GM19395 (cell line): ENCODE measurements around the gene KITLG.
A peak's percentile ranks its signal among the peaks of the same experiment; 100 is the strongest.
"Not testable (repeated sequence)": the region's sequence is repeated elsewhere in the genome, so short reads cannot be mapped to it uniquely, and the experiment has no call there.

Experiments used
- ATAC-seq: cut with Tn5 transposase; IDR thresholded peaks from one replicate; pipeline ENCODE4 v1.9.1; 2021; ENCODE audit warnings: mild to moderate bottlenecking, moderate library complexity; ENCODE audit not compliant: unreplicated experiment

Gene KITLG

DNA sequence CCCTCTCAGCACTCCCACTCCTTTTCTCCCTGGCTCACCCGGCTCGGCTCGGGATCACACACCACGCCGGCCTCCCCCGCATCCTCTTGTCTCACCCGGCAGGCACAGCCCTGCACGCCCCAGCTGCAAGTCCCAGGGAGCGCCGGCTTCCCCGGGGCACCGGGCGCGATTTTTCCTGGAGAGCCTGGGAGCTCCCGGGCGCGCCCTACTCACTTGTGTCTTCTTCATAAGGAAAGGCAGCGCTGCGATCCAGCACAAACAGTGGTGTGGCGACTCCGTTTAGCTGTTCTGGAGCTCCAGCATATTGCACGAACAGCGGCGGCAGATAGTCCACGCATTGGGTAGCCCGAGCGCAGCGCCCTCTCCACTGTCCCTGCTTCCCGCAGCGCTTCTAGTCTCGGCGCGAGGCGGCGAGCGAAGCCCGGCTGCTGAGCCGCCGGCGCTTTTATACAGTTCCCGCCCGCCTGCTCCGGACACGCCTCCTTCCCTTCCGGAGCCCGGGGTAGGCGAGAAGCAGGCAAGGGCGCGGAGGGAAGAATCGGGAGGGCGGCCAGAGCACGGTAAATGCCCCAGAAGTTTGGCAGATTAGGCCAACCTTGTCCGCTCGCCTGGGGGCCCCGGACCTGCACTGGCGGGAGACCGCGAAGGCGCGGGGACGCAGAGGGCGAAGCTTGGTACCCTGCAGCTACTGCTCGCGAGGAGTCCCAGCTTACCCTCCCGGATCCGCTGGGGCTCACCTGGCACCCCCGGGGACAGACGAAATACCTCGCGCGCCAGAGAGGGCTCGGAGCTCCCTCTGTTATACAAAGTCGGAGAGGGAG is at the start of gene KITLG:
Gene KITLG, minus strand, starts transcription at position 421 of the 821 bp plus-strand sequence. Its CDS starts 193 bp downstream, at position 228.
- peak; percentile 81 for ATAC-seq

- ATAC-seq, result no peak
Observed at GRCh38 chr12:88628856-88629509, 48.7 kb upstream of the KITLG start.

DNA sequence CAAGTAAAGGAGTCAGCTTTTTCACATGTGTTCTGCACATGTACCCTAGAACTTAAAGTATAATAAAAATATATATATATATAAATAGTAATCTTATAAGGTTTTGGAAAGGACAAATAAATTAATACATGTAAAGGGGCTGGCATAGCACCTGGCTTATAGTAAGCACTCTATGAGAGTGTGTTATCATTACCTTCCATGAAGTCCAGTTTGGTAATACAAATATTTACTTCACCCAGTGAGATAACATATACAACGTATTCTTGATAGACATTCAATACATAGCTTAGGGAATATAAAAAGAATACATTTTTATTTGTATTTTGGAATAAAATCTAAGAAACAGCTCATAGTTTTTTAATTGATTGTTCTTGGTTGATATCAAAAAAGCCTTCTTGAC is 47.8 kb upstream of the KITLG start:
- not testable (repeated sequence) for ATAC-seq

DNA sequence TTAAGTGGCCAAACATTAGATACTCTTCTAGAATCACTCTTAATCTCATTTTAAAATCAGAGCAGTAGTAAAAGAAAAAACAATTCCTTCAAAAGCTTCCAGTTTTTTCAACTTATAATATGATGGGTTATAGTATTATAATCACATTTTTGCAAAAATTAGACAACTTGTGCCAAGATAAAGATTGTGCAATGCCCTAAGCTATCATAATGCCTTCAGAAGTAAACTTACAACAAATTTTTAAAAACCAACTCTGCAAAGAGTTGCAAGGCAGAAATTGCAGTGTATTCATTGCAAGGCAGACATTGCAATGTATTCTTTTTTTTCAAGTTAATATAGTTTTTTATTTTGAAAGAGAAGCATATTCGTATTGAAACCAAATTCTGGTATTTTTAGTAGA is 47.2 kb upstream of the KITLG start:
- no peak for ATAC-seq

DNA sequence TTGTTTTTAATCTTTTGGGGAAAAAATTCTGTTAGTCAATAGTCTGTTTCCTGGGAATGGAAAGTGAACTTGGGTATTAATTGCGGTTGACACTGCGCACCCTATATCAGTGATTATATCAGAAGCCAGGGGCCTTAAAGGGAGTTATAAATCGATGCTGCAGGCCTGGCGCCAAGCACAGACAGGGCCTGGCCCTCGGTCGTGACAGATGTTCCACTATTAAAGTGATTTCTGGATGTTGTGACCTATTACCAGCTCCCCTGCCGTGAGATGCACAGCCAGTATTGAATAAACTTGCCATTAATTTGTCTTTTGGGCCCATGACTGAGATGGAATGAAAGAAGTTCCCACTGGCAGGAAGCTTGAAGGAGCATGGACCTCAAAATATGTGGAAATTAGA is 45.1 kb upstream of the KITLG start:
- no peak for ATAC-seq

- no peak for ATAC-seq
Observed at GRCh38 chr12:88624911-88625310, 44.6 kb upstream of the KITLG start.

- no peak for ATAC-seq
Observed at GRCh38 chr12:88623777-88624548, 43.7 kb upstream of the KITLG start.

DNA sequence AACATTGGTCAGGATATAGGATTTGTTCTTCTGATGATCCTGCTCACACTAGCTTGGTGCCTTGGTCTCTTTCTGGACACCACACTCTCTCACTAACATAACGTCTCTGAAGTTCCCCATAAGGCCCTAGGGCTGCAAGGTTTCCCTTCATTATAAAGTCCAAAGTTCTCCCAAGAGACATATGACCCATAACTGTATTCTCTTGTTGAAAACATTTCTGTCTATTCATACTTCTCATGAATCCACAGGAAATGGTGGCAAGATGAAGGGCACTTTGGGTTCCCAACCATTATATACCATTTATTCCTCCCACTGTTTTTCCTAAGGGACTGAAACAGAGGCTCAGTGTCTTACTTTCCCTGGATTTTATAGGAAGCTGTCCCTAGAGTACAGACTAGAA is 37.1 kb upstream of the KITLG start:
- no peak for ATAC-seq

DNA sequence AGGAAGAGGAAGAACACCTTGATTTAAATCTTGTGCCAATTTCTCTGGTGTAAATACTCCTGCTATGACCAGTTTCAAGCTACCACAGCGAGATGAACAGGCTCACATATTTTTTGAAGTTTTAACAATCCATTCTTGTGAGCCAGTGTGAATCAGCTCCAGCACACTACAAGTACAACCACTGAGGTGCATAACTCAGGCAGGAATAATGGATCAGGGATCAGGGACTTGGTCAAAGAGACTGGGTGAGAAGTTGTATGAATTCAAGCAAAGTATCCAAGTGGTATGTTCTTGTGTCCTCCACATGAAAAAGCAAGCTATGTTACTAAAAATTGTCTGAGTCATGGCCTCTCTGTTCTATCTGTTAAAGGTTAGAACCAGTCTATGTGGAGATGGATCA is 35.2 kb upstream of the KITLG start:
- no peak for ATAC-seq

GRCh38 chr12:88604646-88605045 is 24.4 kb upstream of the KITLG start:
- ATAC-seq, result no peak

- no peak for ATAC-seq
Observed at GRCh38 chr12:88600272-88600671, 20.0 kb upstream of the KITLG start.

DNA sequence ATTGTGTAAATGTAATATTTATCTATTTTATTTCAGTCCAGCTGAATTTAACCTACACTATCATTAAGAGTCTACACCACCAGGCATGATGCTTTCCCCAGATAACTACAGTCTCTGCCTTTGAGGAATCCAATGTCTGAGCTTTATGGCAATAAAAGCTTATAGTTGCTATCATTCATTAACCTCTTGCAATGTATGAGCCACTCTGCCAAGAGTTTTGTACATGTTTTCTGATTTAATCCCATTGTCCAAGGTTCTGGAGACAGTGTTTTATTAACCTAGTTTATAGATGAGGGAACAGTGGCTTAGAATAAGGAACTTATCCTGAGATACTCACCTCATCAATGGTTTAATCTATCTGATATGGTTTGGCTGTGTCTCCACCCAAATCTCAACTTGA is 17.1 kb upstream of the KITLG start:
- ATAC-seq, result no peak

DNA sequence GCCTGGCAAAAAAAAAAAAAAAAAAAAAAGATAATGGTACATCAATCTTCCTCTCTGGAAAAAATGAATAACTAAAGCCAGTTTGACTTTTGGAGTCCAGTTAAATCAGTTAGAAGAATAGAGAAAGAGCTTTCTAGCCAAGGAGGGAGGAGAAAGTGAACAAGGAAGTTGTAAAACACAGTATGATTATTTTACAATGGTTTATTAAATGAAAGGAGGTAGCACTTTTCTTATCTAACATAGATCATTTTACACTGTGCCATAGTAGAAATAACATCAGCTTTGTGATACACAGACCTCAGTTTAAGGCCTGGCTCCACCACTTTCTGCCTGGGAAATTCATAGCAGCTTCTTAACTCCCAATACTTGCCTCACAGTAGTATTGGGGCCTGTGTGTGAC is 15.4 kb upstream of the KITLG start:
- no peak for ATAC-seq

- ATAC-seq, result no peak
Observed at GRCh38 chr12:88594780-88595179, 14.5 kb upstream of the KITLG start.

DNA sequence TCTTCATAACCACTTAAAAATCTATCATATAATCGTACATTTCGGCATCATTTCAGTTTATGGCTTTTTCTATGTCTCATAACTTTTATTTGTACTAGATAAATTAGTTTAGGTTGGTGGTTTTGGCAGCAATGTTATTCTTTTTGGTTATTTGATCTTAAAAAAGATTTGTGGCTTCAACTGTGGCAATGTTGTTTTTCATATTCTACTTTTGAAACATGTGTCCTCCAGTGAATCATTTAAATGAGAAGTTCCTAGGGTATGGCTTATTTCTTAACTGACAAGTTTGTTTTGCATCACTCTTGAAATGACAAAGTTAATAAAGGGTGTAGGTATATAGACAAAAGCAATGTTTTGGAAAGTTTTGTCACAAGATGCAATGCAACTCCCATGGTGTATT is 11.1 kb upstream of the KITLG start:
- ATAC-seq, result no peak

DNA sequence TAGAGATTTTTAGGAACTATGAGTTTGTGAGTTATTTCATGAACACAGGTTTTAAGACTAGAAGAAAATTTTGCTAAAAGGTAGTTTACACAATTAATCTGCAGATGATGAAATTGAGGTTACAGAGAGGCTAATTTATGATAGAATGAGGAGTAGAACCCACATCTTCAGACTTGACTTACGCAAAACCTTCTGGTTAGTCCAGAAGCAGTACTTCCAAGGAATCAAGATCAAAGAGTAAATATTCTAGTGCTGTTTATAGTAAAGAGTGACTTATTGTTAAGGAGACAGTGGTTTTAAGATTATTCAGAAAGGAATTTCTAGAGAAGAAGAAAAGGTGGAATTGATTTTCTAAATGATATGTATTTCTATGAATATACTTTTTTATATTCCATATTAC is 10.6 kb upstream of the KITLG start:
- no peak for ATAC-seq

DNA sequence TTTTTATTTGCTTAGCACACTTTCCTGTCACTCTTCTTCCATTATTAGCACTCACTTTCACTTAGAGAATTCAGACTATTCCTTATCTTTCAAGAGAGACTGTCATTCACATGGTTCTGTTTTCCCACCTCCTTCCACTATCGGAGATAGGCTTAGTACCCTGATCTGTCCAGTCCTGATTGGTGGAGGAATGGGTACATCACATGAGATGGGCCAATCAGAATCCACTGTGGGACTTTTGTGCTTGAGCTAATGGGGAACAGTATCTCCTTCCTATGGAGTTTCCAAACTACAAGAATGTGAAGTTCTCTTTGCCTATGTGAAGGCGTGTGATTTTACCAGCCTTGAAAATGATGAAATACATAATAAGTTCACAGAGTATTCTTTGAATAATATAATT is 4.8 kb upstream of the KITLG start:
- ATAC-seq, result no peak

- no peak for ATAC-seq
Observed at GRCh38 chr12:88579601-88580050, 645 bp downstream of the KITLG start.

- ATAC-seq, result no peak
Observed at GRCh38 chr12:88579161-88579517, 1.1 kb downstream of the KITLG start.

- no peak for ATAC-seq
Observed at GRCh38 chr12:88578276-88579160, 1.8 kb downstream of the KITLG start.

- no peak for ATAC-seq
Observed at GRCh38 chr12:88577537-88577936, 2.7 kb downstream of the KITLG start.
